Measurements from ENCODE around the gene IRF4. TPM values are rescaled to one million over a fixed set of nuclear protein-coding genes. Genes with fewer than 3 reads are reported as not detected.
"Not testable (repeated sequence)": the region's sequence is repeated elsewhere in the genome, so short reads cannot be mapped to it uniquely, and the experiment has no call there.

The IRF4 gene
- total and polyA plus RNA-seq, 3 experiments from 2014 or later = 3.4 to 703 (median 700) TPM

DNA sequence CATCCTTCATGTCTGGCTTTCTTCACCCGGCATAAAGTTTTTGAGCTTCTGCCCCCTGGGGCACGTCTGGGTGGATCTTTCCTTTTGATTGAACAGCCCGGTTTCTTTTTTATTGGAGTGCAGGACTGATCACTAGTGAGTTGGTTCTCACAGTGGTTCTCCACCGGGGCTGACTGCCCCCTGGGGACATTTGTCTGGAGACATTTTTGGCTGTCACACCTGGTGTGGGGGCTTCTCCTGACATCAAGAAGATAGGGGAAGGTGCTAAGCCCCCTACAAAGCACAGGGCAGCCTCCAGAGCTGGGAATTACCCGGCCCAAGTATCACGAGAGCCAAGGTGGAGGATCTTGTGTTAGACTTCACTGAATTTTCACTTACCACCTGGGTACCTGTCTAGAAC lies 25.7 kb upstream of the IRF4 start:
- POLR2A ChIA-PET = no interaction called here
- no peak for DNase-seq
- H3K27ac Mint-ChIP-seq = no peak overlapping the region
- H3K4me3 ChIP-seq (ENCODE audit: low read length) = no peak overlapping the region
- no peaks in the 10 kb centered on the region for H3K27me3 ChIP-seq (ENCODE audit: insufficient read depth, low read length, poor library complexity, severe bottlenecking)
- peaks cover 5 to 6% of the 10 kb centered on the region in 2 donors for H3K27me3 Mint-ChIP-seq
- H3K9me3 Mint-ChIP-seq = peaks cover 14 to 32% (median 17%) of the 10 kb centered on the region in 5 donors
- H3K27ac ChIP-seq (ENCODE audit: low read depth, low read length) = no peak overlapping the region
- no peaks in the 10 kb centered on the region for H3K36me3 ChIP-seq (ENCODE audit: insufficient read depth, low read length)
- H3K4me3 Mint-ChIP-seq = no peak overlapping the region
- no peaks in the 10 kb centered on the region for H3K9me3 ChIP-seq (ENCODE audit: low read length)
- peaks cover 0 to 2% (median 0%) of the 10 kb centered on the region in 3 donors for H3K4me1 Mint-ChIP-seq
- H3K4me1 ChIP-seq (ENCODE audit: insufficient read depth, low read length) = no peaks in the 10 kb centered on the region
- CTCF ChIA-PET = no interaction called here
- peaks cover 0 to 7% (median 0%) of the 10 kb centered on the region in 3 donors for H3K36me3 Mint-ChIP-seq

DNA sequence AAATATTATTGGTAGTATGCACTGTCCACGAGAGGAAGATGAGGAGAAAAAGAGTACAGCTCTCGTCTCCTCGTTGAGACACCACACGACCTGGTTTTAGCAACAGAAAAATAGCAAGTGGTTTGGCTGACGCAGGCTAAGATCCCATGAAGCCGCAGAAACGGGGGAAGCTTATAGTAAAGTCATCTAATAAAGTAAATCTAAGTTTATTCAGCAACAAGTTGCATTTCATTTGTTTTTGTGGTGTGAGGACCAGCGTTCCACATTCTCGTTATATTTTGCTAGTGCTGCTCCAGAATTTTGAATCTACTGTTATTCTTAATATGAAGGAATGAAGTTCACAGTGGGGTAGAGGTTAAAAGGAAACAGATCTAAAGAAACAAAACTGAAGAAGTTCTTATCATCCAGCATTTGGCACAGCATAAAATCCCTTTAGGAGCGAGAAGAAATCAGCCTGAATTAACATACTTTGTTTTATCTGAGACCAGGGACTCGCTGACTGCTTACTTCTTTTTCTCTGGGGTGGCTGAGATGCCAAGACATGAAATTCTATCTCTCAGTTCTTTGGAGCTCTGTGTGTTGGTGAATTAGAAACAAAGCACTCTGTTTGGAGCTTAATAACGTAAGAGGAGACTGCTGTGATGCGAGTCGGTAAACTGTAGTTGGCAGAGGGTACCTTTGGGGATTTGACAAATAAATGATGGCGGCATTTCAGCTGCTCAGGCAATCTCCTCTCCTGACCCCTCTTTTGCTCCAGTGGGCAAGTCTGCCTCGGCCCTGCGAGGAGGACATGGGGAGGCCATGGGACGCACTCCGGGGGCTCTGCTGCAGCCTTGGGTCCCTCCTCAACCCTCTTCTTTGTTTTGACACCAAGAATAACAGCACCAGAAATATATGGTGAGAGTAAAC lies 24.9 kb upstream of the IRF4 start:
- Mint-ChIP-seq H3K9me3 (peaks cover 14 to 33% (median 18%) of the 10 kb centered on the region in 5 donors), H3K4me1 (peaks cover 0 to 2% (median 0%) of the 10 kb centered on the region in 3 donors), H3K27ac (no peak overlapping the region), H3K27me3 (peaks cover 5 to 6% of the 10 kb centered on the region in 2 donors), H3K4me3 (no peak overlapping the region), H3K36me3 (peaks cover 0 to 7% (median 0%) of the 10 kb centered on the region in 3 donors)
- Histone ChIP-seq H3K4me3 (ENCODE audit: low read length) (no peak overlapping the region), H3K4me1 (ENCODE audit: insufficient read depth, low read length) (no peaks in the 10 kb centered on the region), H3K27ac (ENCODE audit: low read depth, low read length) (no peak overlapping the region), H3K36me3 (ENCODE audit: insufficient read depth, low read length) (no peaks in the 10 kb centered on the region), H3K9me3 (ENCODE audit: low read length) (no peaks in the 10 kb centered on the region), H3K27me3 (ENCODE audit: insufficient read depth, low read length, poor library complexity, severe bottlenecking) (no peaks in the 10 kb centered on the region)
- no peak for DNase-seq
- ChIA-PET POLR2A (no interaction called here), CTCF (interaction anchor here (0.9 kb wide), 1 partner anchor 10 kb away, joined by 5 read pairs; no protein-coding TSS in a partner anchor)

DNA sequence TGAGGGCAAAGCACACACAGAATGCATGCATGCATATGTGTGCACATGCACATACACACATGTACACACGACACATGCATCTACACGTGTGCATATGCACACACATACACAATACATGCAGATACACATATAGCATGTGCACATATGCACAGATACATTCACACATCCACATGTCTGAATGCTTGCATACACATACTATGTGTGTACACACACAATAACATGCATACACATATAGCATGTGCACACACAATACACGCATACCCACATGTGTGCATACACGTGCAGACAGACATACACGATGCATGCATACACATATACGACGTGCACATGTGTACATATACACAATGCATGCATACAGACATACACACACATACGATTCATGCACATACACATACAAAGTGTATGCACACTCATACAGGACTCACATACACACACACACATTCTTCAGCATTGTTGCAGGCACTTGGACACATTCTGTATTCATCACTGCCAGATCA lies 24.2 kb upstream of the IRF4 start:
- H3K9me3 ChIP-seq (ENCODE audit: low read length) = no peaks in the 10 kb centered on the region
- H3K4me3 Mint-ChIP-seq = no peak overlapping the region
- CTCF ChIA-PET = no interaction called here

DNA sequence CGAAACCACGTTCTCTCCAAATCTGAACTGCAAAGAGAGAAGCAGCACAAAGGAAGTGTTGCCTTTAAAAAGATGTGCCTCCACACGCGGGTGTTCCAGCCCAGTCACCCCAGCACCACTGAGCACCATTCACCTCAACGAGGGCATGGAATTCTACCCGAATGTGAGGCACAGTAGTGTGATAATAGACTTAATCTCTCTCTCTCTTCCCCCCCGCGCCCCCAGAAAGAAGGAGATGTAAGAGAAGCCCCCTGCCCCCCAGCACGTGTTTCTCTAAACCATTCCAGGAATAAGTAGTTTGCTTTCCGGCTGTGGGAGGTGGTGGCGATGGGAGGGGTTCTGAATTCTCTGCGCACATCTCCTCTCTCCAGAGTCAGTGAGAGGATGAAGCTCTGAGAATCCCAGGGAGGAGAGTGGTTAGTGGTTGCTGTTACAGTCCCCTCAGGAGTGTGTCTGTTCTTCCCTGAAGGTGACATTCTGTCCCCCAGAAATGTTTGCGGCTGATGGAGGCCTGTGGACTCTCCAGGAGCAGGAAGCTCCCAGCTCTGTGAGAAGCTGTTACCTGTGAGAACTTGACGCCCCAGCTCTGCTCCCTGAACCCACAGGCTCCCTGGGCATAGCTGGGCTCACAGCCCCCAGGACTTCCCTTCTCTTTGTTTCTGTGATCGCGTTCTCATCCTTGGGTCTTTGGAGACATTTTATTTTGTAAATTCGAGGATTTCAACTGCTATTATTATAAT lies 23.5 kb upstream of the IRF4 start:
- Mint-ChIP-seq H3K9me3 (peaks cover 12 to 32% (median 14%) of the 10 kb centered on the region in 5 donors), H3K27ac (peak overlapping the region in 1 of 8 donors; percentile 44), H3K27me3 (peaks cover 9 to 10% of the 10 kb centered on the region in 2 donors), H3K4me1 (peaks cover 0 to 7% (median 6%) of the 10 kb centered on the region in 3 donors), H3K4me3 (no peak overlapping the region), H3K36me3 (peaks cover 0 to 7% (median 0%) of the 10 kb centered on the region in 3 donors)
- Histone ChIP-seq H3K4me1 (ENCODE audit: insufficient read depth, low read length) (no peaks in the 10 kb centered on the region), H3K27me3 (ENCODE audit: insufficient read depth, low read length, poor library complexity, severe bottlenecking) (no peaks in the 10 kb centered on the region), H3K36me3 (ENCODE audit: insufficient read depth, low read length) (no peaks in the 10 kb centered on the region), H3K4me3 (ENCODE audit: low read length) (no peak overlapping the region), H3K27ac (ENCODE audit: low read depth, low read length) (no peak overlapping the region), H3K9me3 (ENCODE audit: low read length) (no peaks in the 10 kb centered on the region)
- CTCF ChIA-PET = no interaction called here
- no peak for DNase-seq
- POLR2A ChIA-PET = no interaction called here

More for the DNA sequence above, 24.2 kb upstream of the IRF4 start:
- Histone ChIP-seq H3K4me3 (ENCODE audit: low read length) (no peak overlapping the region), H3K27ac (ENCODE audit: low read depth, low read length) (no peak overlapping the region), H3K27me3 (ENCODE audit: insufficient read depth, low read length, poor library complexity, severe bottlenecking) (no peaks in the 10 kb centered on the region), H3K4me1 (ENCODE audit: insufficient read depth, low read length) (no peaks in the 10 kb centered on the region), H3K36me3 (ENCODE audit: insufficient read depth, low read length) (no peaks in the 10 kb centered on the region)
- H3K9me3 Mint-ChIP-seq = peaks cover 14 to 33% (median 18%) of the 10 kb centered on the region in 5 donors
- H3K4me1 Mint-ChIP-seq = peaks cover 0 to 2% (median 0%) of the 10 kb centered on the region in 3 donors
- POLR2A ChIA-PET = no interaction called here
- peaks cover 0 to 7% (median 0%) of the 10 kb centered on the region in 3 donors for H3K36me3 Mint-ChIP-seq
- peaks cover 5 to 6% of the 10 kb centered on the region in 2 donors for H3K27me3 Mint-ChIP-seq
- no peak overlapping the region for H3K27ac Mint-ChIP-seq
- DNase-seq = no peak

DNA sequence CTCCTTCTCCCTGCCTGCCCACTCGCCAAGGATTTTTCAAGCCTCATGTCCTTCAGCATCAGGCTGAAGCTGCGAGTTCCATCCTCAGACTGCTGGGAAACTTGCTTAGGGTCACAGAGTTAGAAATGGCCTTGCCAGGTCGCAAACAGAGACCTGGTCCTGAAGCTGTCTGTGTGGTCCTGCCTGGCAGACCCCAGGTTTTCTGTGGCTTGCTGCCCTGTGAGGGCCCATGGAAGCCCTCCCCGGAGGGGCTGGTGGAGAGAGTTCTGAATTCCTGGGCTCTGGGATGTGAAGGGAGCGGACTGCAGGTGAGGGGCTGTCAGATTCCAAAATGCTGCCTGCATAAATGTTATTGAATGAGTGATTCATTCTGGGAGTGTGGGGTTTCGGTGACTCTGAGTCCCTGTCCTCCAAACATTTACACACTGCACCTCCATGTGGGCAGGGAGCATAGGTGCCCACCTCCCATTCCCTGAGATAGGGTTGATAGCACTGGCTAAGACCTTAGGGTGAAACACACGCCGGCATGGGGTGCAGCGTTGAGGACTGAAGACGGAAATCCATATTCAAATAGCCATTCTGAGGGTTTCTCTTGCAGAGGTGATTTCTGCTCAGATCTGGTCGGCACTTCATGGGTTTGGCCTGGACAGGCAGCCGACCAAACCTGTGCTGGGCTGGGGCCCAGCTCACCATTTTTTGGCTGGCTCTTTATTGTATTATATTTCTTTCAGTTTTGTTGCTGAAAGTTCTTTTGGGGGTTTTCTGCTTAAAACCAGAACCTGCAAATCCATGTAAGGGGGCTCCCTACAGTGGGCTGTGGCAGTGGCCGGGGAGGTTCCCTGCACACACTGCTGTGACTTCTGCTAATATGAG lies 21.8 kb upstream of the IRF4 start:
- Mint-ChIP-seq H3K27ac (no peak overlapping the region), H3K9me3 (peaks cover 3 to 17% (median 6%) of the 10 kb centered on the region in 5 donors), H3K4me3 (no peak overlapping the region), H3K27me3 (peaks cover 11 to 13% of the 10 kb centered on the region in 2 donors), H3K36me3 (no peaks in the 10 kb centered on the region), H3K4me1 (peaks cover 0 to 11% (median 7%) of the 10 kb centered on the region in 3 donors)
- Histone ChIP-seq H3K27me3 (ENCODE audit: insufficient read depth, low read length, poor library complexity, severe bottlenecking) (no peaks in the 10 kb centered on the region), H3K4me3 (ENCODE audit: low read length) (no peak overlapping the region), H3K9me3 (ENCODE audit: low read length) (no peaks in the 10 kb centered on the region), H3K36me3 (ENCODE audit: insufficient read depth, low read length) (no peaks in the 10 kb centered on the region), H3K27ac (ENCODE audit: low read depth, low read length) (no peak overlapping the region), H3K4me1 (ENCODE audit: insufficient read depth, low read length) (no peaks in the 10 kb centered on the region)
- POLR2A ChIA-PET = no interaction called here
- CTCF ChIA-PET = no interaction called here
- no peak for DNase-seq

DNA sequence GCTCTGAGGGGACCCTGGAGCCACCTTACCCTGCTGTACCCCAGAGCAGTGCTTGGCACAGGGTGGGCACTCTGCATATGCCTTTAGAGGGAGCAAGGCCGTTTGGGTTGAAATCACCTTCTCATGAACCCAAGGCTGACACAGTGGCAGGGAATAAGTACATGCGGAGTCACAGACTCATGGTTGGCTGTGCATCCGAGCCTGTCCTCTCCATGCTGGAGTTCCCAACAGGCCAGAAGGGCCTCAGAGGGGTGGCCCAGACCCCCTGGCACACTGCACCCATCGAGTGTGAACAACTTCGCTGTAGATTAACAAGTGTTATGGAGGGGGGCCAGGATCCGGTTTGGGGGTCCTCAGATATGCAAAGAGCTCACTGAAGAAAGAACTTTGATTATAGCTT lies 21.0 kb upstream of the IRF4 start:
- peaks cover 3 to 17% (median 6%) of the 10 kb centered on the region in 5 donors for H3K9me3 Mint-ChIP-seq
- no peaks in the 10 kb centered on the region for H3K36me3 Mint-ChIP-seq
- no peak for DNase-seq
- no peak overlapping the region for H3K4me3 ChIP-seq (ENCODE audit: low read length)
- ChIA-PET POLR2A (no interaction called here), CTCF (no interaction called here)
- no peaks in the 10 kb centered on the region for H3K4me1 ChIP-seq (ENCODE audit: insufficient read depth, low read length)
- H3K4me3 Mint-ChIP-seq = no peak overlapping the region
- H3K27me3 ChIP-seq (ENCODE audit: insufficient read depth, low read length, poor library complexity, severe bottlenecking) = no peaks in the 10 kb centered on the region
- no peak overlapping the region for H3K27ac ChIP-seq (ENCODE audit: low read depth, low read length)
- no peak overlapping the region for H3K27ac Mint-ChIP-seq
- no peaks in the 10 kb centered on the region for H3K9me3 ChIP-seq (ENCODE audit: low read length)
- peaks cover 11 to 14% of the 10 kb centered on the region in 2 donors for H3K27me3 Mint-ChIP-seq
- H3K36me3 ChIP-seq (ENCODE audit: insufficient read depth, low read length) = no peaks in the 10 kb centered on the region
- H3K4me1 Mint-ChIP-seq = peaks cover 0 to 11% (median 7%) of the 10 kb centered on the region in 3 donors

DNA sequence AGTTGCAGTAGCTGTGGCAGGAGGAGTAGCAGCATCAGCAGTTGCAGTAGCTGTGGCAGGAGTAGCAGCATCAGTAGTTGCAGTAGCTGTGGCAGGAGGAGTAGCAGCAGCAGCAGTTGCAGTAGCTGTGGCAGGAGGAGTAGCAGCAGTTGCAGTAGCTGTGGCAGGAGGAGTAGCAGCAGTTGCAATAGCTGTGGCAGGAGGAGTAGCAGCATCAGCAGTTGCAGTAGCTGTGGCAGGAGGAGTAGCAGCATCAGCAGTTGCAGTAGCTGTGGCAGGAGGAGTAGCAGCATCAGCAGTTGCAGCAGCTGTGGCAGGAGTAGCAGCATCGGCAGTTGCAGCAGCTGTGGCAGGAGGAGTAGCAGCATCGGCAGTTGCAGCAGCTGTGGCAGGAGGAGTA lies 19.7 kb upstream of the IRF4 start:
- H3K36me3 ChIP-seq (ENCODE audit: insufficient read depth, low read length); CTCF ChIA-PET; H3K4me3 ChIP-seq (ENCODE audit: low read length); H3K4me3 Mint-ChIP-seq; H3K27ac Mint-ChIP-seq; H3K4me1 ChIP-seq (ENCODE audit: insufficient read depth, low read length); H3K36me3 Mint-ChIP-seq; POLR2A ChIA-PET; H3K27ac ChIP-seq (ENCODE audit: low read depth, low read length); DNase-seq; H3K27me3 ChIP-seq (ENCODE audit: insufficient read depth, low read length, poor library complexity, severe bottlenecking); H3K9me3 ChIP-seq (ENCODE audit: low read length): not testable (repeated sequence)
- H3K9me3 Mint-ChIP-seq = peaks cover 0 to 16% (median 6%) of the 10 kb centered on the region in 5 donors
- peaks cover 0 to 12% (median 7%) of the 10 kb centered on the region in 3 donors for H3K4me1 Mint-ChIP-seq
- peaks cover 12 to 24% of the 10 kb centered on the region in 2 donors for H3K27me3 Mint-ChIP-seq

Data from CD8-positive, alpha-beta memory T cell (primary cell).